Measurements from ENCODE around the gene DLEC1. TPM values are rescaled to one million over a fixed set of nuclear protein-coding genes. Genes with fewer than 3 reads are reported as not detected.
"Not testable (repeated sequence)": the region's sequence is repeated elsewhere in the genome, so short reads cannot be mapped to it uniquely, and the experiment has no call there.

Gene DLEC1
- total and polyA plus RNA-seq, 9 donors: 0.17 to 0.87 (median 0.32) TPM

DNA sequence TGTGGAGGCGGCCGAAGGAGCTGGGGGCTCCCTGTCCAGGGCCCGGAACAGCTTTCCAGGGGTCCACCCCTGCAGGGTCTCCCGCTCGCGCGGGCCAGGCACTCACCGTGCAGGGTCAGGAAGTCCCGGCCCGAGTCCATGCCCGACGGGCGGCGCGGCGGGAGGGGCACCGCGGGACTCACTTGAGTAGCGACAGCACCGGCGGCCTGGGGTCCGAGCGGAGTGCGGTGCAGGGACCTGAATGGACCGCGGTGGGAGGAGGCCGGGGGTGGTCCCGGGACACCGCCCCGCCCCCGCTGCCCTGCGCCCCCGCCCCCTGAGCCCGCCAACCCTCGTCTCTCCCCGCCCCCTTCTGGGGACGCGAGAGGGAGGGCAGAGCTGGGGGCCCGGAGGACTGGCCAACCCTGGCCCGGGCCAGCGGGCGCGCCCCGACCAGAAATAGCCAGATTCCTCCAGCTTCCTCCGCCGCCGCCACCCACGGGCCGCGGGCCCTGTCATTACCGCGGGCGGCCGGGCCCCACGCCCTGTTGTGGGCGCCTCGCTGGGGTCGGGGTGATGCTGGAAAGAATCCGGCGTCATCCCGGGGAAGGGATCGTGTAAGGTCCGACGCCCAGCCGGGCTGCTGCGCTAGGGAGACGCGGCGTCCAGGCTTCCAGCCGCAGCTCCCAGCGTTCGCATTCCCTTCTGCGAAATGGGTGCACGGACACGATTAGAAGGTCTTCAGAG, 9.4 kb upstream of the DLEC1 start, which contains the start of gene PLCD1:
Gene PLCD1 (minus strand): TSS at position 243 of the 726 bp plus-strand sequence. CDS start 103 bp downstream, at position 140.
- peaks cover 30% of the 10 kb centered on the region for H3K4me1 ChIP-seq (ENCODE audit: control insufficient read depth, insufficient read depth, low read length)
- peak within 1 kb of the TSS; percentile 76 for H3K4me3 ChIP-seq (ENCODE audit: low read length)
- H3K36me3 ChIP-seq (ENCODE audit: control insufficient read depth, insufficient read depth, low read length): no peaks in the 10 kb centered on the region
- DNase-seq: peak; percentile 93
- peaks cover 15% of the 10 kb centered on the region for H3K27me3 ChIP-seq (ENCODE audit: control insufficient read depth, insufficient read depth, low read length)
- peak within 1 kb of the TSS; percentile 72 for H3K27ac ChIP-seq (ENCODE audit: low read length)
- no peaks in the 10 kb centered on the region for H3K9me3 ChIP-seq (replicated peaks; ENCODE audit: control insufficient read depth, low read depth, low read length)
- 1% methylated on average over 69 of the region's 75 CpGs for WGBS (ENCODE audit: insufficient coverage)

DNA sequence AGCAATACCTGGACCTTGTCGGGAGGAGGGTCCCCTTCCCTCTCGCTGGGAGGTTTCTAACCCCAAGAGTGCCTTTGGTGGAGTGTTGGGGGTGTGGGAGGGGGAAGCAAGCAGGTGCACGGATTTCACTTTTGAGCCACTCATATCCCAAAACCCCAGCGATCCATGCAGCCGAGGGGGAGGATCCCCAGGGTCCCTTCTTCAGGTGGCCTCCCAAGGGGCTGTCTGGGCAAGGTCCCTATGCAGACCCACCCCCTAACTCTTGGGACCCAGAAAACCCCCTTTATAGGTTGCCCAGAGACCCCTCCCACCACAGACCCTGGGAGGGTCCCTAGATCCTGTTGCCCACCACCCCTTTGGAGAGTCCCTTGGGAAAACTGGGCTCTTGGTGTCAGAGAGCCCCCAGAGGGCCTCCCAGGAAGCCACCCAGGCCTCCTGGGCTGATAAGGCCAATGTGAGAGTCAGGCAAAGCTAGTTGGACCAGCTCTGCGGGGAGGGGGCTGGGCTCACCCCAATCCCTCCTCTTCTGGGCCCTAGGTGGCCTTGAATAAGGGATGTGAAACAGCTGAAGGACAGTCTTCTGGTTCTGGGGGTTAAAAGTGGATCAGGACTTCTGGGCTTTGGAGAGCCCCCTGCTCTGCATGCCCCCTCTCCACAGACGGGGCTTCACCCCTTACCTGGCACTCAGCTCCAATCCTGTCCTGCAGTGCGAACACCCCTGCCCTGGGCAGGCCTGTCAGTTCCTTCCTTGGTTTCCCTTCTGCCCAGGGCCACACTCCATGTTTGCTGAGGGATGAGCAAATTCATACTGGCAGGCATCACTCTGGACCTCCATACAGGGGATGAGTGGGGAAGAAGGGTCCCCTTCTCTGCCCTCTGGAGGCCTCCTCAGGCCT, 8.6 kb upstream of the DLEC1 start:
- Histone ChIP-seq H3K36me3 (ENCODE audit: control insufficient read depth, insufficient read depth, low read length) (no peaks in the 10 kb centered on the region), H3K27ac (ENCODE audit: low read length) (peak overlapping the region; percentile 72), H3K4me1 (ENCODE audit: control insufficient read depth, insufficient read depth, low read length) (peaks cover 28% of the 10 kb centered on the region), H3K9me3 (replicated peaks; ENCODE audit: control insufficient read depth, low read depth, low read length) (no peaks in the 10 kb centered on the region), H3K27me3 (ENCODE audit: control insufficient read depth, insufficient read depth, low read length) (peaks cover 15% of the 10 kb centered on the region), H3K4me3 (ENCODE audit: low read length) (peak overlapping the region; percentile 76)
- DNase-seq: no peak
- 43% methylated on average over 5 of the region's 8 CpGs for WGBS (ENCODE audit: insufficient coverage)

DNA sequence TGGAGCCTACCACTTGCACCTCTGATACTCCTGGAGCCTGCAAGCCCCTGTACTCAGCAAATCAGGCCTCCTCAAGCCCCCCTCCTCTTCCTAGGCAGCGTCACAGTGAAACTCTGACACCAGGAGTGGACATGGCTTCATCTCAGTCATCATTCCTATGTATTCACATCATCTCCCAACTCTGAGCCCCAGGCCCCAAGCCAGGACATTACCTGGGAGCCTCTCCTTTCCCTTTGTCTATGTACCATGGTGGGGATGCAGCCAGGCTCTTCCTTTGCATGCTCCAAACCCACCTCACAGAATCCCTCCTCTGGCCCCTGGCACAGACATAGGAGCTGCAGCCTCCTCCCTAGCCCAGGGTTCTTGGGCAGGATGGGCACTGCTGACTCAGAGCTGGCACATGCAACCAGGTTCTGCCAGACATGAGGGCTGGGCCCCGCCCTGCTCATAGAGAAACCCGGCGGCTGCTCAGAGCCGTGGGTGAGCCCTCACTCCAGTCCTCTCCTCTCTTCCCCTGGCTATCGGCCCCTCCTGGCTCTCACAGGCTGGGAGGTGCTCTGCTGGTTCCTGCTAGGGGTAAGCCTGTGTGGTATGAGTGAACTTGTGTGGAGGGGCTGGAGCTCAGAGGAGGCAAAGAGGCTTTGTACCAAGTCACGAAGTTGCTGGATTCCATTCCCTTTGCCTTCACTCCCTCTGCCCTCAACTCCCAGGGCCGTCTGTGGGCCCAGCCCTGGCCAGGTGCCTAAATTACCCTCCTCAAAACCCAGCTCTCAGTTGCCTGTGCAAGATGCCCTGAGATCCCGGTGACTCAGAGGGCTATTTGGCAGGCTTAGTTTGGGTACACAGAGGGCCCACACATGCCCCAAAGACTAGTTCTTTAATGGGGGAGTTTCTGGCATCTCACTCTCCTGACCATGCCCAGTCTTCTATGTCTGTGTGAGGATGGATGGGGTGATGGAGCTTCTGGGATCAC, 7.7 kb upstream of the DLEC1 start:
- DNase-seq: no peak

DNA sequence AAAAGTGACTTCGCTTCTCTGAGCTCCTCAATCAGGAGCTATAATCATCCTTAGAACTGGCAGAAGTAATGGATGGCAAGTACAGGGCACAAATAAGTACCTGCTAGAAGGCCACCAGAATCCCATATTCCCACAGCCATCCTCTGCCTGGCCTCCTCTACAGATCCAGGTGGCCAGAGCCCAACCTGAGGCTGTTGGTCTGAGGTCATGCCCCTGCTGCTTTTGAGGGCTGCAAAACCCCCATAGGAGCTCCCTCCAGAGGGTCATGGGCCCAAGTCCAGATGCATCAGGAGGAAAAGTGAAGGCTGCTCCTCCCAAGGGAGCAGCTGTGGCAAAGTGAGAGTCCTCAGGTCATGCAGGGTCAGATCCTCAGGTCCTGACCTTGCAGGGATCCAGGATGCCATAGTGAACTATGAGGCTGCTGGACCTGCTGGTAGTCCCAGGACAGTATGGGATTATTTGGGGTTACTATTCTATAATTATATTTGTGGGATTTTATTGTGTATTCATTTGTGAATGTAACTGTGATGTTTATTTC, 6.6 kb upstream of the DLEC1 start:
- WGBS (ENCODE audit: insufficient coverage): 60% methylated on average over 1 of the region's 1 CpG
- Histone ChIP-seq H3K4me3 (ENCODE audit: low read length) (no peak overlapping the region), H3K9me3 (replicated peaks; ENCODE audit: control insufficient read depth, low read depth, low read length) (no peaks in the 10 kb centered on the region), H3K4me1 (ENCODE audit: control insufficient read depth, insufficient read depth, low read length) (peaks cover 23% of the 10 kb centered on the region), H3K27ac (ENCODE audit: low read length) (no peak overlapping the region), H3K36me3 (ENCODE audit: control insufficient read depth, insufficient read depth, low read length) (no peaks in the 10 kb centered on the region), H3K27me3 (ENCODE audit: control insufficient read depth, insufficient read depth, low read length) (peaks cover 17% of the 10 kb centered on the region)
- DNase-seq: no peak

More for the DNA sequence above, 7.7 kb upstream of the DLEC1 start:
- Histone ChIP-seq H3K9me3 (replicated peaks; ENCODE audit: control insufficient read depth, low read depth, low read length) (no peaks in the 10 kb centered on the region), H3K27ac (ENCODE audit: low read length) (no peak overlapping the region), H3K36me3 (ENCODE audit: control insufficient read depth, insufficient read depth, low read length) (no peaks in the 10 kb centered on the region), H3K4me3 (ENCODE audit: low read length) (no peak overlapping the region), H3K4me1 (ENCODE audit: control insufficient read depth, insufficient read depth, low read length) (peaks cover 23% of the 10 kb centered on the region), H3K27me3 (ENCODE audit: control insufficient read depth, insufficient read depth, low read length) (peaks cover 15% of the 10 kb centered on the region)
- WGBS (ENCODE audit: insufficient coverage): 42% methylated on average over 3 of the region's 9 CpGs

DNA sequence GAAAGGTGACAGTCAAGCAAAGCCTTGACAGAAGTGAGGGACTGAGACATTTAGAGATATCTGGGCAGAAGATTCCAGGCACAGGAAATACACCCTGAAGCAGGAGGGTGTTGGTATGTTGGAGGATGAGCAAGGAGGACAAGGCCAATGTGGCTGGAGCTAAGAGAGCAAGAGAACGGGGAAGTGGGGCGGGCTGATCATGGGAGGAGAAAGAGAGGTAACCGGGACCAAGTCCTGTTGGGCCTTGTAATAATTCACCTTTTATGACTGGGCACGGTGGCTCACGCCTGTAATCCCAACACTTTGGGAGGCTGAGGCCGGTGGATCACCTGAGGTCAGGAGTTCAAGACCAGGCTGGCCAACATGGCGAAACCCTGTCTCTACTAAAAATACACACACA, 5.4 kb upstream of the DLEC1 start:
- not testable (repeated sequence) for H3K9me3 ChIP-seq (replicated peaks; ENCODE audit: control insufficient read depth, low read depth, low read length)

DNA sequence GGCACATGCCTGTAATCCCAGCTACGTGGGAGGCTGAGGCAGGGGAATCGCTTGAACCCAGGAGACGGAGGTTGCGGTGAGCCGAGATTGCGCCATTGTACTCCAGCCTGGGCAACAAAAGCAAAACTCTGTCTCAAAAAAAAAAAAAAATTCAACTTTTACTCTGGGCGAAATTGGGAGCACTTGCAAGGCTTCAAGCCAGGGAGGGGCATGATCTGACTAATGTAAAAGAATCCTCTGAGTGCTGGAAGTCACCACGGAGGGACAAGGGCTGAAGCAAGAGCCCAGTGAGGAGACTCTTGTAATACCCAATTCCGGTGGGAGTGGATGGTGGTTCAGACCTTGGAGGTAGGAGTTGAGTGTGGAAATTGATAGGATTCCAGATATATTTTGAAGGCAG, 4.7 kb upstream of the DLEC1 start:
- H3K4me3 ChIP-seq (ENCODE audit: low read length); H3K27ac ChIP-seq (ENCODE audit: low read length); H3K36me3 ChIP-seq (ENCODE audit: control insufficient read depth, insufficient read depth, low read length); DNase-seq; H3K9me3 ChIP-seq (replicated peaks; ENCODE audit: control insufficient read depth, low read depth, low read length): not testable (repeated sequence)
- peaks cover 22% of the 10 kb centered on the region for H3K4me1 ChIP-seq (ENCODE audit: control insufficient read depth, insufficient read depth, low read length)
- 72% methylated on average over 3 of the region's 9 CpGs for WGBS (ENCODE audit: insufficient coverage)
- peaks cover 15% of the 10 kb centered on the region for H3K27me3 ChIP-seq (ENCODE audit: control insufficient read depth, insufficient read depth, low read length)

More for the DNA sequence above, 5.4 kb upstream of the DLEC1 start:
- WGBS (ENCODE audit: insufficient coverage): 83% methylated on average over 2 of the region's 7 CpGs
- H3K4me3 ChIP-seq (ENCODE audit: low read length); H3K36me3 ChIP-seq (ENCODE audit: control insufficient read depth, insufficient read depth, low read length); H3K27ac ChIP-seq (ENCODE audit: low read length); DNase-seq: not testable (repeated sequence)
- peaks cover 16% of the 10 kb centered on the region for H3K27me3 ChIP-seq (ENCODE audit: control insufficient read depth, insufficient read depth, low read length)
- peaks cover 21% of the 10 kb centered on the region for H3K4me1 ChIP-seq (ENCODE audit: control insufficient read depth, insufficient read depth, low read length)

DNA sequence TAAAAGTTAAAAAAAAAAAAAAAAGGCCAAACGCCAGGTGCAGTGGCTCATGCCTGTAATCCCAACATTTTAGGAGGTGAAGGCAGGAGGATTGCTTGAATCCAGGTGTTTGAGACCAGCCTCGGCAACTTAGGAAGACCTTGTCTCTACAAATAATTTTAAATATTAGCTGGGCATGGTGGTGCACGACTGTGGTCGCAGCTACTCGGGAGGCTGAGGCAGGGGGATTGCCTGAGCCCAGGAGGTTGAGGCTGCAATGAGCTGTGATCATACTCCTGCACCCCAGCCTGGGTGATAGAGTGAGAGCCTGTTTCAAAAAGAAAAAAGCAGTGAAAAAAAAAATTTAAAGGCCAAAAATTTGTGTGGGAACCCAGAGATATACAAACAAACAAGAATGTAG, 2.7 kb upstream of the DLEC1 start:
- Histone ChIP-seq H3K27ac (ENCODE audit: low read length) (no peak overlapping the region), H3K4me3 (ENCODE audit: low read length) (no peak overlapping the region), H3K9me3 (replicated peaks; ENCODE audit: control insufficient read depth, low read depth, low read length) (no peaks in the 10 kb centered on the region), H3K27me3 (ENCODE audit: control insufficient read depth, insufficient read depth, low read length) (peaks cover 21% of the 10 kb centered on the region), H3K36me3 (ENCODE audit: control insufficient read depth, insufficient read depth, low read length) (no peaks in the 10 kb centered on the region), H3K4me1 (ENCODE audit: control insufficient read depth, insufficient read depth, low read length) (peaks cover 13% of the 10 kb centered on the region)
- no CpG with 5 or more reads among the region's 5 CpGs for WGBS (ENCODE audit: insufficient coverage)
- DNase-seq: no peak

DNA sequence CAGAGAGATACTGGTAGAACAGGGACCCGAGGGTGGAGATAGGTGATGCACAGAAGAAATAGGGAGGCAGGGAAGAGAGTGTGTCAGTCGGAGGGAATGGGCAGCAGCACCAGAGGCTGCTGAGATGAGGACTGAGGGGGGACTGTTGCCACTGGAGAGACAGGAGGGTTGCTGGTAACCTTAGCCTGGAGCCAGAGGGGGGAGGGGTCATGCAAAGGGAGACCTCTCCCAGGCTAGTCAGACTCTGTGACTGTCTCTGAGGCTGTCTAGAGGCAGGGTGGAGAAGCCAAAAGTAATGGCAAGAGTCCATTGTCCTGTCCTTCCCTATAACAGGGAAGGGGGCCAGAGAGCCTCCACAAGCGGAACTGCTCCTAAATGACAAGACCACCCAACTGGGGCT, 2.1 kb upstream of the DLEC1 start:
- H3K36me3 ChIP-seq (ENCODE audit: control insufficient read depth, insufficient read depth, low read length): no peaks in the 10 kb centered on the region
- H3K9me3 ChIP-seq (replicated peaks; ENCODE audit: control insufficient read depth, low read depth, low read length): no peaks in the 10 kb centered on the region
- peaks cover 12% of the 10 kb centered on the region for H3K4me1 ChIP-seq (ENCODE audit: control insufficient read depth, insufficient read depth, low read length)
- no peak overlapping the region for H3K4me3 ChIP-seq (ENCODE audit: low read length)
- no peak for DNase-seq
- H3K27ac ChIP-seq (ENCODE audit: low read length): no peak overlapping the region
- 77% methylated on average over 3 of the region's 3 CpGs for WGBS (ENCODE audit: insufficient coverage)
- peaks cover 19% of the 10 kb centered on the region for H3K27me3 ChIP-seq (ENCODE audit: control insufficient read depth, insufficient read depth, low read length)

DNA sequence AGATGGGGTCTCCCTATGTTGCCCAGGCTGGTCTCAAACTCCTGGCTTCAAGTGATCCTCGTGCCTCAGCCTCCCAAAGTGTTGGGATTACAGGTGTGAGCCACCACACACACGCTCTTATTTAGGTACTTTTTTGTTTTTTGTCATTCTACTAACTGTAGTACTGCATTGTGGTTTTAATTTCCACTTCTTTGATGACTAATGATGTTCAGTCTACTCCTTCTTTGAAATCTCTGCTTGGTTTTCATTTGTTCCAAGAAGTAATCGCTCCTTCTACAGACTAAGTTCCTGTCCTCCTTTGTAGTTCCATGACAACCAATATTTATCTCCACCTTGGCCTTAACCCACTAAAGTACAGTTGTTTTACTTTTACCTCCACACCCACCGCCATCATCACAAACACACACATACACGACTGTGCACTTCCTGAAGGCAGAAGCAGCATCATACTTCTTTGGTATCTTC, 529 bp upstream of the DLEC1 start:
- H3K4me1 ChIP-seq (ENCODE audit: control insufficient read depth, insufficient read depth, low read length): peaks cover 12% of the 10 kb centered on the region
- DNase-seq: no peak
- WGBS (ENCODE audit: insufficient coverage): 92% methylated on average over 2 of the region's 5 CpGs
- H3K9me3 ChIP-seq (replicated peaks; ENCODE audit: control insufficient read depth, low read depth, low read length): no peaks in the 10 kb centered on the region
- no peaks in the 10 kb centered on the region for H3K36me3 ChIP-seq (ENCODE audit: control insufficient read depth, insufficient read depth, low read length)
- peaks cover 22% of the 10 kb centered on the region for H3K27me3 ChIP-seq (ENCODE audit: control insufficient read depth, insufficient read depth, low read length)
- no peak overlapping the region for H3K27ac ChIP-seq (ENCODE audit: low read length)
- no peak overlapping the region for H3K4me3 ChIP-seq (ENCODE audit: low read length)
